ENCODE results near the gene CLCN2.

GRCh38 chr3:184389935-184390528, 28.6 kb upstream of the CLCN2 start:
- TF ChIP-seq POLR2A (IDR thresholded peaks at IDR 0.05) (no peak), CTCF (IDR thresholded peaks at IDR 0.05) (no peak)
